Measurements from ENCODE around the gene CMTM2.
"Not testable (repeated sequence)": the region's sequence is repeated elsewhere in the genome, so short reads cannot be mapped to it uniquely, and the experiment has no call there.

The CMTM2 gene

DNA sequence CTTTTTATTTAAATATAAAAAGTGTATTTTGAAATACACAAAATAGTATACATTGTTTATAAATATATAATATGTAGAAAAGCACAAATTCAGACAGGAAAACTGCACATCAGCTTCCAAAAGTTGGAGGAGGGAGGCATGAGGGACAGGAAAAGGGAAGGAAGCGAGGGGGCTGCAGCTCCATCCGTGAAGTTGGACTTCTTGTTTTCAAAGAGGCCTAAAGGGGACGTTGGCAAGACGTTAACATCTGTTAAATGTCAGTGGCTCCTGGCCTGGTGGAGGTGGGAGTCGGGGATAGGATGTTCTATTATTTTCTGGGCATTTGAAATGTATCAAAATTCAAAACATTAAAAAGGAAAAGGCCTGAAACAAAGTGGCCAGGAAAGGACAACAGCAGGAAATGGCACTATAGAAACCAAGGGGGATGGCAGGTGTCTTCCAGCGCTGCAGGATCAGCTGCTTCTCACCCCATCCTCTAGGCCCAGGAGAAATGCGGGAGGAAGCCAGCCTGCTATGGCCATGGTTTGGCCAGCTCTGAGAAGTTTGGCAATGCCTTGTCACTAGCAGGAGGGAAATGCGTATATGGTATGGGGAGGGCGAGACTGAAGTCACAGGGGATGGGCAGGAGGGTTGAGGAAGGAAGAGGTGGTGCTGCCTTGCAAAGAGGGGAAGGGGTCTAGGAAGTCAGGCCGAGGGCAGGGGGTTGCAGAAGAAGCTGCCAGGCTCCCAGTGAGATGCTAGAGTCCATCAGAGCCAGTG, 6.4 kb downstream of the CMTM2 start:
- DNase-seq (ENCODE audit: low spot score): no peak

DNA sequence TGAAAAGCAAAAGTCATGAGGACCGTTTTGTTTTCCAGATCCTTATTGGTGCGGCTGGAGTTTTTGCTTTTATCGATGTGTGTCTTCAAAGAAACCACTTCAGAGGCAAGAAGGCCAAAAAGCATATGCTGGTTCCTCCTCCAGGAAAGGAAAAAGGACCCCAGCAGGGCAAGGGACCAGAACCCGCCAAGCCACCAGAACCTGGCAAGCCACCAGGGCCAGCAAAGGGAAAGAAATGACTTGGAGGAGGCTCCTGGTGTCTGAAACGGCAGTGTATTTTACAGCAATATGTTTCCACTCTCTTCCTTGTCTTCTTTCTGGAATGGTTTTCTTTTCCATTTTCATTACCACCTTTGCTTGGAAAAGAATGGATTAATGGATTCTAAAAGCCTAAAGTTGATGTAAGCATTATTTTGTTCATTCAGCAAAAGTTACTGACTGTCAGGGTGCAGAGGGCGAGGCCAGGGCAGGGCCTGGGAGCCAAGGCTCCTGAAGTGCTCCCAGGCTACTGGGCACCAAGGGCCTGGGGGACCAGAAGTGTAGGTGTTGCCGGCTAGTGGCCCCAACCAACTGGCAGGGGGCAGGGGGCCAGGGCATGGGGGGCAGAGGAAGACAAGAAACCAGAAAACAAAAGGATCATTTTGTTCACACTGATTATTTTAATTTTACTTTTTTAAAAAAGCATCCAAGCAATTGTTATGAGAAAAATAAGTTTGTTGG, 8.8 kb downstream of the CMTM2 start:
- no peak for DNase-seq (ENCODE audit: low spot score)

DNA sequence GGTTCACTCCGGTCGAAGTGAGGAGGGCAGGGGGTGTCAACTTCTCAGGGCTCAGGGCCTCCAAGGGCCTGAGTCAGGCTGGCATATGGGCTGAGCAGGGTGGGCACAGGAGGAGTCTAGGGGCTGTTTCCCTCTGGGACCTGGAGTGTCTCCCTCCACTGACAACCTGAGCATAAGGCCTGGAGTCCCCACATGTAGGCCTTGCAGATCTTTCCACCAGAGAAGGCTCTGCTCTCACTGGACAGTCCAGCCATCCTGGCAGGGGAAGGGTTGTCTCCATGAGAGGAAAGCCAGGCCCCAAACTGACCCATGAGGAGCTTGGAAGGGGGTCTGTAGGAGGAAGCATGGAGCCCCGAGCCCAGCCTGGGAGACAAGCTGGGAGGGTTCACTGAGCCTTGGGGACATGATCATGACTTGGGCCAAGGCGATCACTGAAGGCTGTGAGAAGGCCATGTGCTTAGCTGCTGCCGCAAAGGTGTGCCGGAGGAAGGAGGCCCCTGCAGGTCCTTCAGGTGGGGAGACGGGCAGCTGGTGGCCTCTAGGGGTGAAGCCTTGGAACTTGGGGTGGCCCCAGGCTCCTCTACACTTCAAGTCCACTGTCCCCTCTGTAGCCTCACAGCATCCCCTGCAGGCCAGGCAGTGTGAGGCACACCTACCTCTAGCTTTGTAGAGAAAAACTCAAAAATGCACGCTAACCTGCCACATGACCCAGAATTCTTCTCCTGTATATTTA, 9.9 kb downstream of the CMTM2 start:
- DNase-seq (ENCODE audit: low spot score): no peak

DNA sequence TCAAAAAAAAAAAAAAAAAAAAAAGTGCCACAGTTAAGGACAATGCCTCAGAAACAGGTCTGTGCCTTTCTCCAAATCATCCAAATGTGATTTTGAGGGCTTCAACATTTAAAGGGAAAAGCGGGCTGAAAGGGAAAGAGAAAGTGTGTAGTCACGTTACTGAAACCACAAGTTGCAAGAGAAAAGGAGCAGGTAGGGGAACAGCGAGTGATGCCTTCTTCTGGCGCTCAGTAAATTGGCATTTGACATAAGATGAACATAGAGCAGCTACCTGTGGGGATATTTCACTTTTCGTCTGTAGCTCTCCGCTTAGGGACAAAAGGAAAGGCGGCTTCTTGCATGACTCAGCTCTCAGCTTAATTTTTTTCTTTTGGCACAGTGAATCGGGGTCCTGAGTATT, 11.1 kb downstream of the CMTM2 start:
- no peak for DNase-seq (ENCODE audit: low spot score)

DNA sequence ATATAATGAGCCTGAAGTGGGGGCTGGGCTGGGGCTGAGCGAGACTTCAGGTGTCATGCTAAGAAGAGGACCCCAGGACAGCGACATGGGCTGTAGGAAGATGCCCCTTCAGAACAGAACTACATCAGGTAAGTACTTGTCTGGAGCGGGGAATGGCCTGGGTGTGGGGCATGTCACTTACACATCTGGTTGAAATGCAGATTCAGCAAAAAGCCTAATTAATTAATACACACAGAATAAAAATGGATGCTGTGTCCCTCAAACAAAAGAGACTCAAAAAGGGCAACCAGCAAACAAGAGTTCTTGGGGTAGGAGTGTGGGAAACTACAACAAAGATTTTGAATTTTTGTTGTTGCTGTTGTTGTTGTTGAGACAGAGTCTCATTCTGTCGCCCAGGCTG, 11.8 kb downstream of the CMTM2 start:
- DNase-seq (ENCODE audit: low spot score): no peak

DNA sequence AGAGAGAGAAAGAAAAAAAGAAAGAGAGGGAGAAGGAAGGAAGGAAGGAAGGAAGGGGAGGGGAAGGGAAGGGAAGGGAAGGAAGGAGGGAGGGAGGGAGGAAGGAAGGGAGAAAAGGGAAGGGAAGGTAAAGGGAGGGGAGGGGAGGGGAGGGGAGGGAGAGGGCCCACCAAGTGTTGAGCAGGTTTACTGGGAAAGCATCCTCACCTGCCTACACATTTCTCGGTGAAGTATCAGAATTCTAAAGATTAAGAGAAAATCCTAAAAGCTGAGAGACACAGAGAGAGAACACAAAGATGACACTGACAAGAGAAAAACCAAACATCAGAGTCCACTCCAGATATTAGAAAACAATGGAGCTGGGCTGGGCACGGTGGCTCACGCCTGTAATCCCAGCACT, 13.0 kb downstream of the CMTM2 start:
- DNase-seq (ENCODE audit: low spot score): no peak

DNA sequence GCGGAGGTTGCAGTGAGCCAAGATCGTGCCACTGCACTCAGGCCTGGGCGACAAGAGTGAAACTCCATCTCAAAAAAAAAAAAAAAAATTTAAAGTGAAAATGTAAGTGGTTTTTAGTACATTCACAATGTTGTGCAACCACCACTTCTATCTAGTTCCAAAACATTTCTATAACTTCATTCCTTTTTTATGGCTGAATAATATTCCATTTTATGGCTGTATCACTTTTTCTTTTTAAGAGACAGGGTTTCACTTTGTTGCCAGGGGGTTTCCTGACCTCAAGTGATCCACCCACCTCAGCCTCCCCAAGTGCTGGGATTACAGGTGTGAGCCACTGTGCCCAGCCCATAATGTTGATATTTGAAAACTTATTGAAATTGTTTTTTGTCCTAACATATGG, 13.6 kb downstream of the CMTM2 start:
- no peak for DNase-seq (ENCODE audit: low spot score)

DNA sequence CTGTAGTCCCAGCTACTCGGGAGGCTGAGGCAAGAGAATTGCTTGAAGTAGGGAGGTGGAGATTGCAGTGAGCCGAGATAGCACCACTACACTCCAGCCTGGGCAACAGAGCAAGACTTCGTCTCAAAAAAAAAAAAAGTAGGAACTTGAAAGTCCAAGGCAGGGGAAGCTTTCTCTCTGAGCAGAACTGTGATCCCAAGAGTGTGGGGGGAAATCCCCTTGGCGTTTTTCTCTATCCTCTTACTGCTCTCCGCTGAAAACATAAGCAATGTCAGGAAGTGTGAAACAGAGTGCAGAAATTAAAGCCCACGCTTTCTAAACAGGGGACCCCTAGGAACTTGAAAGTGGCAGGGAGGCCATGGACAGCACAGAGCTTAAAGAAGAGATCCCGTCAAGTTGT, 15.5 kb downstream of the CMTM2 start:
- DNase-seq (ENCODE audit: low spot score): no peak

DNA sequence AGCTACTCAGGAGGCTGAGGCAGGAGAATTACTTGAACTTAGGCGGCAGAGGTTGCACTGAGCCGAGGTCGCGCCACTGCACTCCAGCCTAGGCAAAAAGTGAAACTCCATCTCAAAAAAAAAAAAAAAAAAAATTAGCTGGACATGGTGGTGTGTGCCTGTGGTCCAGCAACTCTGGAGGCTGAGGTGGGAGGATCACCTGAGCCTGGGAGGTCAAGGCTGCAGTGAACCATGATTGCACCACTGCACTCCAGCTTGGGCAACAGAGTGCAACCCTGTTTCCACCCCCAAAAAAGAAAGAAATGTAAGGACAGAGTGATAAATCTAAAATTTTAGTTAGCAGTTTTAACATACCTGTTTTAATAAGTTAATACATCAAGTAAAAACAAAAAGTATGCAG, 17.3 kb downstream of the CMTM2 start:
- not testable (repeated sequence) for DNase-seq (ENCODE audit: low spot score)

DNA sequence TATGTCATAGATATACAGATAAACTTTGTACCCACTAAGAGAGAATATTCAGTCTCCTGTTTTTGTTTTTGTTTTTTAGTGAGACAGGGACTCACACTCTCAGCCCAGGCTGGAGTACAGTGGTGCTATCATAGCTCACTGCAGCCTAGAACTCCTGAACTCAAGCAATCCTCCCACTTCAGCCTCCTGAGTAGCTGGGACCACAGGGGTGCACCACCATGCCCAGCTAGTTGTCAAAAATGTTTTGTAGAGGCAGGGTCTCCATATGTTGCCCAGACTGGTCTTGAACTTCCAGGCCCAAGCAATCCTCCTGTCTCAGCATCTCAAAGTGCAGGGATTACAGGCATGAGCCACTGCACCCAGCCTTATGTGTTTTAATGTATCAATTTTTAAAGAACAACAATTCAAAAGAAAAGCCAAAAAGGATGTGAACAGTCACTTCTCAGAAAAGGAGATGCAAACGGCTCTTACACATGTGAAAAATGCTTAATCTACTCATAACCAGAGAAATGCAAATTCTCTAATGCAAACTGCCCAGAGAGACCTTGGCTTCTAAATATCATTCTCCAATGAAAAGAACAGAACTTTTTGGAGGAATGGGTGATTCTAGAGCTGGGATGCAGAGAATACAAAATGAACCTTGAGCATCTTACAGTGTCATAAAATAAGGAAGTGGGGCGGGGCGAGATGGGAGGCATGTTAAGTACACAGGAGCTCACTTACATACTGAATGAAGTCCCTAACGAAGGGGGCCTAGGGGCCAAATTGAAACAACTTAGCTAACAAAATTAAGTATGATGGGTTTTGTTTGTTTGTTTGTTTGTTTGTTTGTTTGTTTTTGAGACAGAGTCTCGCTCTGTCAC, 18.0 kb downstream of the CMTM2 start:
- DNase-seq (ENCODE audit: low spot score): no peak

DNA sequence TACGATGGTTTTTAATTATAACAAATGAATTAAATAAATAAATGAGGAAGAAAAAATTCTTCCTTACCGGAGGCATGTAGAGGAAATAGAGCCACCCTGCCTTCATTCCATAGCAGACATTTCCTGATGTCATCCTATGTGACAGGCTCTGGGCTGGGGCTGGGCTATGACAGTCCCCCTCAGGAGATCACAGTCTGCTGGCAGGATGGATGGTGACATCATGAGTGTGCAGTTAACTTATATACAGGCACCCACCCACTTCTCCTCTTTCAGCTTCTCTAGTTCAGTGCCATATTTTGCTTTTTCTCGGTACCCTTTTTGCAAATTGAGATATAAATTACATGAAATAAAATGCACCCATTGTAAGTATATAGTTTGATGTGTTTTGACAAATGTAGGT, 18.8 kb downstream of the CMTM2 start:
- DNase-seq (ENCODE audit: low spot score): no peak

DNA sequence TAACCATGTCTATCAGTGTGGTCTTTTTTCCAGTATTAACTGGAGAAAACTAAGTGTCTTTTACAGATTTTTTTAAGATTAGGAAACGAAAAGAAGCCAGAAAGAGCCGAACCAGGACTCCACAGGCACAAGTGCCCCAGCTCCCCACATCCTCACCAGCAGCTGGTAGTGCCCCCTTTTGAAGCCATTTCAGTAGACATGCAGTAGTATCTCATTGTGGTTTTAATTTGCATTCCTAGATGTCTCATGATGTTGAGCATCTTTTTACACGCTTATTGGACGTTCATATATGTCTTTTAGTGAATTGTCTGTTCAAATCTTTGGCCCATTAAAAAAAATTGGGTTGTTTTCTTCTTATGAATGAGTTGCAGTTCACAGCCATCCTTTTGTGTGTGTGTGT, 20.5 kb downstream of the CMTM2 start:
- DNase-seq (ENCODE audit: low spot score): no peak

DNA sequence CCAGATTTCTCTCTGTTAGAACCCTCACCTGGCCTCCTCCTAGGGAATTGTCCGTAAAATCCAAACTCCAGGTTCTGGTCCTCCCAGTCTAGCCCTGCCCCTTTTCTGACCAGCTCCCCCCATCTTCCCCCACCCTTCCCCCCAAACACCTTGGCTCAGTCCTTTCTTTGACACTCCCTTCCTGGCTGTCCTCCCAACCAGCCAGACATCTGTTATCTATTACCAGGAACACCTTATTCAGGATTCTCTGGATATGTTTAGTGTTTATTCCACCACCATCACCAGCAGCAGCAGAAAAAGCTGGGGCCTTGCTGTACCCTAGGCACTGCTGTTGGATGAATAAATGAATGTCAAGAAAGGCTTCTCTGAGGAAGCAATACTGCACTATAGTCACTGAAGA, 21.2 kb downstream of the CMTM2 start:
- DNase-seq (ENCODE audit: low spot score): no peak

DNA sequence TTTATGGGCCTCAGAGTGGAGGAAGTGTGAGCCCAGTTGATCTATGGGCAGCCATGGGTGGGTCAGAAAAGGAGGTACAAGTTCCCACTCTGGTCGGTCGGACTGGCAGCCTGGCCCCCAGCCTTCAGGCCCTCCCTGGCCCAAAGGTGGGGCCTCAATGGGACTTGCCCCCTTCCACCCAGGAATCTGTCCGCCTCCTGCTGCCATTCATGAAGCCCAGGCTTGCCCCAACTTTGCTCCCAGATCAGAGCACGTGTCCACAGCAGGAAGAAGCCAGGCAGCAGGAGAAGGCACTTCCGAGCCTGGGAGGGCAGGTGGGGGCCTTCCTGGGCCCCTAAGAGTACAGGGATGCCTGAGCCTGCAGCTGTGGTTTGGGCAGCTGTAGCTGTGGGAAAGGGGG, 22.2 kb downstream of the CMTM2 start:
- no peak for DNase-seq (ENCODE audit: low spot score)

DNA sequence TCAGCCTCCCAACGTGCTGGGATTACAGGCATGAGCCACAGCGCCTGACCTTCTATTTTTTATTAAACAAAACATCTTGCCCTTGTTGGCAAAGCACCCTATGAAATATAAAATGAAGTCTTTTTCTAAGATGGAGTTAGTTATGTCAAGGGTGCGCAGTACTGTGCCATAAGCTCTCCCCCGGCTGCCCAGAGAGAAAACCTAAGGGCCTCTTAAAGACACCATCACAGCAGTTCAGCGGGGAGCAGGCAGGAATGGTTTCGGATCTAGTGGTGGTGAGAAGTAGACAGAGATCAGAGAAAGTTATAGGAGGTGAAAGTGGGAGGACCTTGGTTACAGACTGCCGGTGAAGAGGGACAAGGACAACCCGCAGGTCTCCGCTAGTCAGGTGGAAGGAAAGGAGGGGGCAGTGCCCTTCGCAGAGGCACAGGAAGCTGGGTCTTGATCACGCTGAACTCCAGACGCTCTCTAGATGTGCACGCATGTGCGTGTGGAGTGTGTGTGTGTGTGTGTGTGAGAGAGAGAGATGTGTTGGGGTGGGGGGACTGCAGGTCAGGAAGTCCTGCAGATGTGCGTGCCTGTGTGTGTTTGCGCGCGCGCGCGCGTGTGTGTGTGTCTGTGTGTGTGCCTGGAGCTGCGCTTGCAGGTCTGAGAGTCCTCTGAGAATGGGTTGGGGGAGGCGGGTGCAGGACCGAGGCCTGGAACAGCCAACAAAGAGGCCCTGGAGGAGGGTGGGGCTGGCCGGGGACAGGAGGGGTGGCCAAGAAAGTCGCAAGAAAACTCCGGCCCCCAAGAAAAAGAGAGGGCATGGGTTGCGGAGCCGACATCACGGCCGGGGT, 24.5 kb downstream of the CMTM2 start:
- peak; percentile 50 for DNase-seq (ENCODE audit: low spot score)

DNA sequence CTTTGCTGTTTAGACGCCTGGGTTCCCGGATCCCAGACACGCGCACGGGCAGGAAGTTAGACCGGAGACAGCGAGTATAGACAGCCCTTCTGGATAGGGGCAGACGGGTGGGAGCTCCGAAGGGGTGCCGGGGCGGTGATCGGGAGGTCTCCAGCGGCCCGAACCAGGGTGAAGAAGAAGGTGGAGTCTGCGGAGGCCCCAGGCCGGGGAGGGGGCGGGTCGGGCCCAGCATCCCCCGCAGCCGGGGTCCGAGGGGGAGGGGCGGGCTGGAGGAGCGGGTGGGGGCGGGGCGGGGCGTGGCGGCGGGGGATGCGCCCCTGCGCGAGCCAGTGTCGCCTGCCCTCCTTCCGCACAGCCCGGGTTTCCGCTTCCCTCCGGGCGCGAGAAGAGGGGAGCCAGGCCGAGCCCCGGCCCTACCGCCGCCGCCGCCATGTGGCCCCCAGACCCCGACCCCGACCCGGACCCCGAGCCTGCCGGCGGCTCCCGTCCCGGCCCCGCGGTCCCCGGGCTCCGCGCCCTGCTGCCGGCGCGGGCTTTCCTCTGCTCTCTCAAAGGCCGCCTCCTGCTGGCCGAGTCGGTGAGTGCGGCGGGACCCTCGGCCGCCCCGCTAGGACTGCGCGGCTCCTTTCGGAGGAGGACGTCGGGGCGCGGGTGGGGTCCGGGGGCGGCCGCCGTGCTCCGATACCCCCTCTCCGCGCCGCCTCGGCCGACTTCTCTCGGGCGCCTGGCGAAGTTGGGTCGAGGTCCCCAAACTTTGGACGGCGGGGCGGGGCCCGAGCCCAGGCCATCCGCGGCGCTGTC, 25.3 kb downstream of the CMTM2 start, which contains the start of gene CMTM3:
CMTM3 (plus strand) TSS at position 329 of the 801 bp plus-strand sequence; CDS start at position 431, 102 bp downstream.
- peak; percentile 62 for DNase-seq (ENCODE audit: low spot score)

DNA sequence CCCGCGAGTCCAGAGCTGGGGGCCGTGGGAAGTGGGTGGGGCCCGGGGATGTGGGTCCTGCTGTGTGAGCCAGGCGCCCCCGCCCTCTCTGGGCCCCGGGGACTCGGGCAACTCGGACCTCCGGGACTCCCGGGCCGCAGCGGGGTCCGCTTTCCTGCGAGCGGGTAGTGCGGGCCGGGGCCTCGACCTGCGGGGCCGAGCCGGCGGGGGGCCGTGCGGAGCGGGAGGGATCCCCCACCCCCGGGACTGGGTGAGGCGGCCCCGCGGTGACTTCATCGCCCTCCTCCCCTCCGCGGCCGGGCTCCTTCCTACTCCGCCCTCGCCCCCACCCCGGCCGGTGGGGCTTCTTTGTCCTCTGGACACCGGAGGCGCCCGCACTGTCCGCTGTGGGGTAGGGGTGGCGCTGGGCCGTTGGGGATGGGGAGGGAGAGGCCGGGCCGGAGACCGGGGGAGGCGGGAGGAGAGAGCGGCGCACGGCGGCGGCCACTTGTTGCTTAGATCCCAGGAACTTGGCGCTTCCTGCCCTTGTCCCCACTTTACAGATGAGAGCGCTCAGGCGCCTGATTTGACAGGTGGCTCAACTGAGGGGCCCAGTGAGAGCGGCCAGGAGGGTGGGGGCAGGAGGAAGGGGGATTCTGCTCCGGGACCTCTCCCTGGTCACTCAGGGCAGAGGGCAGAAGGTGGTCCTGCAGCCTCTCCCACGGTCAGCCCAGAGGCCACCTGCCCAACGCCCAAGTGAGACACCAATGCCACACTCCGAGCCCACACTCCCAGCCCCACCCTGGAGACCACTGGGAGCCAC, 26.1 kb downstream of the CMTM2 start:
- peak; percentile 34 for DNase-seq (ENCODE audit: low spot score)

DNA sequence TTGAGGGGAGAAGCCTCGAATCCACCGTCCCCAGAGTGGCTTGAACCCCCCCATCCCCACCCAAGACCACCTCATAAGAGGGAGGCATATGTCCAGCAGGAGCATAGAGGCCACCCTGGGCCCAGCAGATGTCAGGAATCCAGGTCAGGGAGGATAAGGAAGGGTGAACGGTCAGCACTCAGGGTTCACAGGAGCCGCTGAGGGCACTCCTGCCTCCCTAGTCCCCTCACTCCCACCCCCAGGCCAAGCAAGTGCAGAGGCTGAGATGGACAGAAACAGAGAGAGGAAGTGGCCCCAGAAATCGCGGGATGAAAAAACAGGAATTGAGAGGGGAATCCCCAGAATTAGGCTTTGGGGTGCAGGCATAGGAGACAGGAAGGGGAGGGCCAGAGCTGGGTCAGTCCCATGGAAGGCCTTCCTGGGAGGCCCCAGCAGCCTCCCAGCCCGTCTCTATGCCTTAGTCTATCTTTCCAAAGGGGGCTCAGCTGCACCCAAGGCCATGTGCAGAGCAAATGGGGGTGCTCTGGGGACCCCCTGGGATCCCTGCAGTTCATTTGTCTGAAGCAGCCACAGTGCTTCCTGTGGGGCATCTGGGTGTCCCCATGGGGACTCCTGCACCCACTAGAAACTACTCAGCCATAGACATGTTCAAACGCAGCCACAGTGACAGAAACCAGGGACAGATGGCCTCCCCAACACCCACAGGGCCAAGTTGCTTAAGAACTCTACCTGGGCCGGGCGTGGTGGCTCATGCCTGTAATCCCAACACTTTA, 26.9 kb downstream of the CMTM2 start:
- no peak for DNase-seq (ENCODE audit: low spot score)
